GM23338 (cell line): ENCODE data around the gene CX3CL1. TPM values are rescaled to one million over a fixed set of nuclear protein-coding genes. Genes with fewer than 3 reads are reported as not detected.

ENCODE experiments used
- ATAC-seq: fragments of 200-7000 bp; cut with Tn5 transposase; 3 replicates; pipeline ENCODE4 v1.9.1; 2020
- DNase-seq: peaks from one replicate; pipeline ENCODE4 v3.0.0-alpha.2; 2015; ENCODE audit warnings: low spot score
- H2AFZ ChIP-seq: fragments of 200-600 bp; sonication (generic); 2 replicates; pipeline ENCODE4 v1.8.0; 2016; ENCODE audit warnings: antibody characterized with exemption, mild to moderate bottlenecking, moderate library complexity
- H3F3A ChIP-seq: fragments of 200-600 bp; sonication (generic); replicated peaks from 2 replicates; pipeline ENCODE4 v1.8.0; 2017; ENCODE audit warnings: antibody characterized with exemption, mixed run types, low read depth
- H3K27ac ChIP-seq: fragments of 200-600 bp; sonication (generic); 2 replicates; pipeline ENCODE4 v1.6.1; 2016; ENCODE audit warnings: low read depth
- H3K27me3 ChIP-seq: fragments of 200-600 bp; sonication (generic); 2 replicates; pipeline ENCODE4 v1.8.0; 2016; ENCODE audit warnings: mild to moderate bottlenecking, mixed run types, moderate library complexity; ENCODE audit not compliant: insufficient read depth
- H3K36me3 ChIP-seq: fragments of 200-600 bp; sonication (generic); 2 replicates; pipeline ENCODE4 v1.8.0; 2016; ENCODE audit warnings: mild to moderate bottlenecking; ENCODE audit not compliant: insufficient read depth
- H3K4me1 ChIP-seq: fragments of 200-600 bp; sonication (generic); 2 replicates; pipeline ENCODE4 v1.8.0; 2016; ENCODE audit warnings: mild to moderate bottlenecking, moderate library complexity; ENCODE audit not compliant: insufficient read depth
- H3K4me2 ChIP-seq: fragments of 200-600 bp; sonication (generic); 2 replicates; pipeline ENCODE4 v1.7.1; 2017; ENCODE audit warnings: mixed run types
- H3K4me3 ChIP-seq: fragments of 200-600 bp; sonication (generic); 2 replicates; pipeline ENCODE4 v1.6.1; 2016; ENCODE audit warnings: mixed run types
- H3K79me2 ChIP-seq: fragments of 200-600 bp; sonication (generic); replicated peaks from 2 replicates; pipeline ENCODE4 v1.8.0; 2017; ENCODE audit warnings: mild to moderate bottlenecking; ENCODE audit not compliant: insufficient read depth
- H3K9me2 ChIP-seq: fragments of 200-600 bp; sonication (generic); 2 replicates; pipeline ENCODE4 v1.8.0; 2017; ENCODE audit not compliant: insufficient read depth
- H4K20me1 ChIP-seq: fragments of 200-600 bp; sonication (generic); replicated peaks from 2 replicates; pipeline ENCODE4 v1.8.0; 2017; ENCODE audit warnings: mild to moderate bottlenecking; ENCODE audit not compliant: insufficient read depth
- H3K27ac Mint-ChIP-seq: 2 replicates; pipeline ENCODE4 v1.8.0; 2020; ENCODE audit warnings: inconsistent platforms, mild to moderate bottlenecking, moderate library complexity, mixed read lengths
- H3K27me3 Mint-ChIP-seq: 3 replicates; pipeline ENCODE4 v1.8.0; 2022; ENCODE audit warnings: low read depth, mild to moderate bottlenecking, moderate library complexity, mixed read lengths, inconsistent platforms; ENCODE audit not compliant: insufficient read depth, poor library complexity
- H3K36me3 Mint-ChIP-seq: 3 replicates; pipeline ENCODE4 v1.8.0; 2021; ENCODE audit warnings: low read depth, mild to moderate bottlenecking, inconsistent platforms, moderate library complexity, mixed read lengths
- H3K4me1 Mint-ChIP-seq: 3 replicates; pipeline ENCODE4 v1.8.0; 2020; ENCODE audit warnings: mild to moderate bottlenecking, inconsistent platforms, mixed read lengths
- H3K4me3 Mint-ChIP-seq: 3 replicates; pipeline ENCODE4 v1.8.0; 2021; ENCODE audit warnings: moderate library complexity, mild to moderate bottlenecking, inconsistent platforms, mixed read lengths
- H3K9me3 Mint-ChIP-seq: 3 replicates; pipeline ENCODE4 v1.8.0; 2020; ENCODE audit warnings: moderate library complexity, mild to moderate bottlenecking, inconsistent platforms, mixed read lengths
- CREB1 ChIP-seq: fragments of 250-450 bp; sonication (Bioruptor Pico); IDR thresholded peaks from 2 replicates; pipeline ENCODE4 v1.5.0; 2020; ENCODE audit warnings: low read depth, mild to moderate bottlenecking, moderate library complexity
- EZH2 ChIP-seq: fragments of 200-600 bp; sonication (generic); IDR thresholded peaks from one replicate; pipeline ENCODE4 v1.8.0; 2017; ENCODE audit warnings: antibody characterized with exemption, mild to moderate bottlenecking, low read depth; ENCODE audit not compliant: unreplicated experiment
- EZH2phosphoT487 ChIP-seq: fragments of 200-600 bp; sonication (generic); IDR thresholded peaks from one replicate; pipeline ENCODE4 v1.8.1; 2018; ENCODE audit warnings: antibody characterized with exemption; ENCODE audit not compliant: unreplicated experiment
- JUNB ChIP-seq: IDR thresholded peaks from one replicate; pipeline ENCODE4 v1.6.1; 2016; ENCODE audit warnings: antibody characterized with exemption; ENCODE audit not compliant: unreplicated experiment
- NANOG ChIP-seq: IDR thresholded peaks from 2 replicates; pipeline ENCODE4 v1.6.1; 2016; ENCODE audit warnings: antibody characterized with exemption, borderline replicate concordance
- REST ChIP-seq: IDR thresholded peaks from one replicate; pipeline ENCODE4 v1.6.1; 2018; ENCODE audit warnings: antibody characterized with exemption; ENCODE audit not compliant: unreplicated experiment
- STAT1 ChIP-seq: IDR thresholded peaks from one replicate; pipeline ENCODE4 v1.6.1; 2016; ENCODE audit warnings: antibody characterized with exemption; ENCODE audit not compliant: unreplicated experiment
- ZNF114 ChIP-seq: fragments of 250-450 bp; sonication (Bioruptor Pico); IDR thresholded peaks from 2 replicates; pipeline ENCODE4 v1.5.0; 2020; ENCODE audit warnings: mild to moderate bottlenecking, moderate library complexity
- ZNF331 ChIP-seq: fragments of 250-450 bp; sonication (Bioruptor Pico); IDR thresholded peaks from 2 replicates; pipeline ENCODE4 v1.5.0; 2020; ENCODE audit warnings: low read depth, mild to moderate bottlenecking, moderate library complexity
- polyA plus RNA-seq: library from polyadenylated mRNA; unstranded; fragments of >200 nt; fragmentation: Nextera tagmentation; extraction: Ambion mirVana; gene quantifications from 2 replicates; pipeline ENCODE4 v1.2.1, GENCODE V29; 2016
- total RNA-seq: library from RNA; depleted of rRNA; stranded (reverse); fragments of >200 nt; shearing (Covaris generic); gene quantifications from 2 replicates; pipeline ENCODE4 v1.2.3, GENCODE V29; 2014
- TF ChIP-seq, protein P1 (sequence below): IDR thresholded peaks from 2 replicates; pipeline ENCODE4 v1.6.1; 2016; ENCODE audit warnings: antibody characterized with exemption
- TF ChIP-seq, protein P2 (sequence below), 2 experiments: fragments of 200-600 bp in 1 of 2; sonication (generic) in 1 of 2; conservative IDR thresholded peaks; 2 replicates each; pipeline versions ENCODE4 v1.5.1 to v1.6.1; 2016 to 2017; ENCODE audit warnings: antibody characterized with exemption in 2 of 2, low read depth in 2 of 2, mild to moderate bottlenecking in 2 of 2, moderate library complexity in 1 of 2
- TF ChIP-seq, protein P3 (sequence below): fragments of 250-450 bp; sonication (Bioruptor Pico); IDR thresholded peaks from 2 replicates; pipeline ENCODE4 v1.5.0; 2020; ENCODE audit warnings: mild to moderate bottlenecking, moderate library complexity

Gene CX3CL1
- total and polyA plus RNA-seq, 2 experiments from 2014 or later, result 0.24 to 2.8 TPM

GRCh38 chr16:57390636-57391295 is 18.5 kb downstream of the CX3CL1 start:
- H3K36me3 ChIP-seq, result no peaks in the 10 kb centered on the region
- no peaks in the 10 kb centered on the region for H4K20me1 ChIP-seq
- no peaks in the 10 kb centered on the region for H3K27me3 ChIP-seq
- H3K4me2 ChIP-seq, result no peak overlapping the region
- no peaks in the 10 kb centered on the region for H3K4me1 ChIP-seq
- TF ChIP-seq, protein P1, sequence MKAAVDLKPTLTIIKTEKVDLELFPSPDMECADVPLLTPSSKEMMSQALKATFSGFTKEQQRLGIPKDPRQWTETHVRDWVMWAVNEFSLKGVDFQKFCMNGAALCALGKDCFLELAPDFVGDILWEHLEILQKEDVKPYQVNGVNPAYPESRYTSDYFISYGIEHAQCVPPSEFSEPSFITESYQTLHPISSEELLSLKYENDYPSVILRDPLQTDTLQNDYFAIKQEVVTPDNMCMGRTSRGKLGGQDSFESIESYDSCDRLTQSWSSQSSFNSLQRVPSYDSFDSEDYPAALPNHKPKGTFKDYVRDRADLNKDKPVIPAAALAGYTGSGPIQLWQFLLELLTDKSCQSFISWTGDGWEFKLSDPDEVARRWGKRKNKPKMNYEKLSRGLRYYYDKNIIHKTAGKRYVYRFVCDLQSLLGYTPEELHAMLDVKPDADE, result no peak
- TF ChIP-seq, protein P2, sequence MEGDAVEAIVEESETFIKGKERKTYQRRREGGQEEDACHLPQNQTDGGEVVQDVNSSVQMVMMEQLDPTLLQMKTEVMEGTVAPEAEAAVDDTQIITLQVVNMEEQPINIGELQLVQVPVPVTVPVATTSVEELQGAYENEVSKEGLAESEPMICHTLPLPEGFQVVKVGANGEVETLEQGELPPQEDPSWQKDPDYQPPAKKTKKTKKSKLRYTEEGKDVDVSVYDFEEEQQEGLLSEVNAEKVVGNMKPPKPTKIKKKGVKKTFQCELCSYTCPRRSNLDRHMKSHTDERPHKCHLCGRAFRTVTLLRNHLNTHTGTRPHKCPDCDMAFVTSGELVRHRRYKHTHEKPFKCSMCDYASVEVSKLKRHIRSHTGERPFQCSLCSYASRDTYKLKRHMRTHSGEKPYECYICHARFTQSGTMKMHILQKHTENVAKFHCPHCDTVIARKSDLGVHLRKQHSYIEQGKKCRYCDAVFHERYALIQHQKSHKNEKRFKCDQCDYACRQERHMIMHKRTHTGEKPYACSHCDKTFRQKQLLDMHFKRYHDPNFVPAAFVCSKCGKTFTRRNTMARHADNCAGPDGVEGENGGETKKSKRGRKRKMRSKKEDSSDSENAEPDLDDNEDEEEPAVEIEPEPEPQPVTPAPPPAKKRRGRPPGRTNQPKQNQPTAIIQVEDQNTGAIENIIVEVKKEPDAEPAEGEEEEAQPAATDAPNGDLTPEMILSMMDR (conservative IDR thresholded peaks at IDR 0.05; ENCODE audit: low read depth in 2 of 2), result no peak
- TF ChIP-seq EZH2 (no peak), CREB1 (no peak), ZNF114 (CRISPR knock-in tag) (no peak), JUNB (no peak), STAT1 (no peak), ZNF331 (CRISPR knock-in tag) (no peak), REST (no peak), NANOG (no peak), EZH2phosphoT487 (no peak)
- TF ChIP-seq, protein P3, sequence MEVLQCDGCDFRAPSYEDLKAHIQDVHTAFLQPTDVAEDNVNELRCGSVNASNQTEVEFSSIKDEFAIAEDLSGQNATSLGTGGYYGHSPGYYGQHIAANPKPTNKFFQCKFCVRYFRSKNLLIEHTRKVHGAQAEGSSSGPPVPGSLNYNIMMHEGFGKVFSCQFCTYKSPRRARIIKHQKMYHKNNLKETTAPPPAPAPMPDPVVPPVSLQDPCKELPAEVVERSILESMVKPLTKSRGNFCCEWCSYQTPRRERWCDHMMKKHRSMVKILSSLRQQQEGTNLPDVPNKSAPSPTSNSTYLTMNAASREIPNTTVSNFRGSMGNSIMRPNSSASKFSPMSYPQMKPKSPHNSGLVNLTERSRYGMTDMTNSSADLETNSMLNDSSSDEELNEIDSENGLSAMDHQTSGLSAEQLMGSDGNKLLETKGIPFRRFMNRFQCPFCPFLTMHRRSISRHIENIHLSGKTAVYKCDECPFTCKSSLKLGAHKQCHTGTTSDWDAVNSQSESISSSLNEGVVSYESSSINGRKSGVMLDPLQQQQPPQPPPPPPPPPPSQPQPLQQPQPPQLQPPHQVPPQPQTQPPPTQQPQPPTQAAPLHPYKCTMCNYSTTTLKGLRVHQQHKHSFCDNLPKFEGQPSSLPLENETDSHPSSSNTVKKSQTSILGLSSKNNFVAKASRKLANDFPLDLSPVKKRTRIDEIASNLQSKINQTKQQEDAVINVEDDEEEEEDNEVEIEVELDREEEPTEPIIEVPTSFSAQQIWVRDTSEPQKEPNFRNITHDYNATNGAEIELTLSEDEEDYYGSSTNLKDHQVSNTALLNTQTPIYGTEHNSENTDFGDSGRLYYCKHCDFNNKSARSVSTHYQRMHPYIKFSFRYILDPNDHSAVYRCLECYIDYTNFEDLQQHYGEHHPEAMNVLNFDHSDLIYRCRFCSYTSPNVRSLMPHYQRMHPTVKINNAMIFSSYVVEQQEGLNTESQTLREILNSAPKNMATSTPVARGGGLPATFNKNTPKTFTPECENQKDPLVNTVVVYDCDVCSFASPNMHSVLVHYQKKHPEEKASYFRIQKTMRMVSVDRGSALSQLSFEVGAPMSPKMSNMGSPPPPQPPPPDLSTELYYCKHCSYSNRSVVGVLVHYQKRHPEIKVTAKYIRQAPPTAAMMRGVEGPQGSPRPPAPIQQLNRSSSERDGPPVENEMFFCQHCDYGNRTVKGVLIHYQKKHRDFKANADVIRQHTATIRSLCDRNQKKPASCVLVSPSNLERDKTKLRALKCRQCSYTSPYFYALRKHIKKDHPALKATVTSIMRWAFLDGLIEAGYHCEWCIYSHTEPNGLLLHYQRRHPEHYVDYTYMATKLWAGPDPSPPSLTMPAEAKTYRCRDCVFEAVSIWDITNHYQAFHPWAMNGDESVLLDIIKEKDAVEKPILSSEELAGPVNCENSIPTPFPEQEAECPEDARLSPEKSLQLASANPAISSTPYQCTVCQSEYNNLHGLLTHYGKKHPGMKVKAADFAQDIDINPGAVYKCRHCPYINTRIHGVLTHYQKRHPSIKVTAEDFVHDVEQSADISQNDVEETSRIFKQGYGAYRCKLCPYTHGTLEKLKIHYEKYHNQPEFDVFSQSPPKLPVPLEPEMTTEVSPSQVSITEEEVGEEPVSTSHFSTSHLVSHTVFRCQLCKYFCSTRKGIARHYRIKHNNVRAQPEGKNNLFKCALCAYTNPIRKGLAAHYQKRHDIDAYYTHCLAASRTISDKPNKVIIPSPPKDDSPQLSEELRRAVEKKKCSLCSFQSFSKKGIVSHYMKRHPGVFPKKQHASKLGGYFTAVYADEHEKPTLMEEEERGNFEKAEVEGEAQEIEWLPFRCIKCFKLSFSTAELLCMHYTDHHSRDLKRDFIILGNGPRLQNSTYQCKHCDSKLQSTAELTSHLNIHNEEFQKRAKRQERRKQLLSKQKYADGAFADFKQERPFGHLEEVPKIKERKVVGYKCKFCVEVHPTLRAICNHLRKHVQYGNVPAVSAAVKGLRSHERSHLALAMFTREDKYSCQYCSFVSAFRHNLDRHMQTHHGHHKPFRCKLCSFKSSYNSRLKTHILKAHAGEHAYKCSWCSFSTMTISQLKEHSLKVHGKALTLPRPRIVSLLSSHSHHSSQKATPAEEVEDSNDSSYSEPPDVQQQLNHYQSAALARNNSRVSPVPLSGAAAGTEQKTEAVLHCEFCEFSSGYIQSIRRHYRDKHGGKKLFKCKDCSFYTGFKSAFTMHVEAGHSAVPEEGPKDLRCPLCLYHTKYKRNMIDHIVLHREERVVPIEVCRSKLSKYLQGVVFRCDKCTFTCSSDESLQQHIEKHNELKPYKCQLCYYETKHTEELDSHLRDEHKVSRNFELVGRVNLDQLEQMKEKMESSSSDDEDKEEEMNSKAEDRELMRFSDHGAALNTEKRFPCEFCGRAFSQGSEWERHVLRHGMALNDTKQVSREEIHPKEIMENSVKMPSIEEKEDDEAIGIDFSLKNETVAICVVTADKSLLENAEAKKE (CRISPR knock-in tag), result no peak
- H3K79me2 ChIP-seq, result no peaks in the 10 kb centered on the region
- 0 out of 2 replicates have a peak, but pooled peaks cover 4% of the 10 kb centered on the region for H3F3A ChIP-seq
- Mint-ChIP-seq H3K27me3 (peaks cover 11% of the 10 kb centered on the region), H3K4me3 (no peak overlapping the region), H3K4me1 (peaks cover 4% of the 10 kb centered on the region), H3K36me3 (no peaks in the 10 kb centered on the region), H3K27ac (no peak overlapping the region), H3K9me3 (peaks cover 3% of the 10 kb centered on the region; the same call in 1 of the 3 replicates)
- H2AFZ ChIP-seq, result no peak overlapping the region
- H3K27ac ChIP-seq, result no peak overlapping the region
- ATAC-seq, result no peak
- no peaks in the 10 kb centered on the region for H3K9me2 ChIP-seq
- DNase-seq, result no peak
- H3K4me3 ChIP-seq, result no peak overlapping the region
